H1 (cell line): ENCODE measurements around the gene FOSB. TPM values are rescaled to one million over a fixed set of nuclear protein-coding genes. Genes with fewer than 3 reads are reported as not detected.
A peak's percentile ranks its signal among the peaks of the same experiment; 100 is the strongest.

ENCODE experiments used
- CTCF ChIA-PET: fragments of 300-600 bp; sonication (Branson Sonifier 250); formaldehyde crosslinking; loops from one replicate; lab custom pipeline; 2021; ENCODE audit not compliant: partially characterized antibody; lab: Charles Lee
- POLR2A ChIA-PET: fragments of 300-600 bp; sonication (Branson Sonifier 250); formaldehyde crosslinking; loops from one replicate; lab custom pipeline; 2021; ENCODE audit warnings: inconsistent platforms; ENCODE audit not compliant: partially characterized antibody; lab: Charles Lee
- DNase-seq, 2 experiments: peaks; one replicate each; pipeline versions ENCODE4 v3.0.0 to v3.0.0-alpha.2; 2010 to 2022; ENCODE audit warnings: low spot score in 2 of 2, low read depth in 1 of 2, mixed read lengths in 1 of 2
- FAIRE-seq: peaks from 2 replicates; lab custom pipeline; 2011; peaks lifted over from hg19 to GRCh38; lab: Jason Lieb, UNC
- H2AFZ ChIP-seq: 2 replicates; pipeline ENCODE4 v1.8.1; 2012; ENCODE audit warnings: low read length, inconsistent platforms
- H2AK5ac ChIP-seq: 2 replicates; pipeline ENCODE4 v1.6.1; 2013; ENCODE audit warnings: low read depth, low read length
- H2BK120ac ChIP-seq: replicated peaks from 2 replicates; pipeline ENCODE3; 2013; ENCODE audit warnings: low read depth, low read length, inconsistent platforms
- H2BK12ac ChIP-seq: 2 replicates; pipeline ENCODE4 v1.6.1; 2013; ENCODE audit warnings: low read depth, low read length
- H2BK15ac ChIP-seq: 2 replicates; pipeline ENCODE4 v1.6.1; 2013; ENCODE audit warnings: low read length
- H2BK20ac ChIP-seq: 2 replicates; pipeline ENCODE4 v1.6.1; 2013; ENCODE audit warnings: low read length
- H2BK5ac ChIP-seq: 2 replicates; pipeline ENCODE4 v1.6.1; 2013; ENCODE audit warnings: low read depth, low read length
- H3K14ac ChIP-seq: 2 replicates; pipeline ENCODE4 v1.6.1; 2013; ENCODE audit warnings: inconsistent platforms; ENCODE audit not compliant: insufficient read length
- H3K18ac ChIP-seq: 2 replicates; pipeline ENCODE4 v1.6.1; 2013; ENCODE audit warnings: low read length; ENCODE audit errors: extremely low read depth
- H3K23ac ChIP-seq: 2 replicates; pipeline ENCODE4 v1.6.1; 2013; ENCODE audit warnings: inconsistent platforms; ENCODE audit not compliant: insufficient read length
- H3K23me2 ChIP-seq: 2 replicates; pipeline ENCODE4 v1.6.1; 2013; ENCODE audit warnings: low read depth, low read length
- H3K27ac ChIP-seq: 2 replicates; pipeline ENCODE4 v1.6.1; 2011; ENCODE audit warnings: low read depth, low read length, inconsistent platforms
- H3K27me3 ChIP-seq, 4 experiments: replicated peaks in 1 of 4; 1 replicate in 1 of 4; 2 replicates in 3 of 4; pipeline versions ENCODE4 v1.6.1 to v1.8.1; 2011 to 2013; ENCODE audit warnings: low read length in 3 of 4, mild to moderate bottlenecking in 3 of 4, inconsistent platforms in 2 of 4, mixed read lengths in 2 of 4, moderate library complexity in 1 of 4; ENCODE audit not compliant: control insufficient read depth in 3 of 4, insufficient read depth in 3 of 4; ENCODE audit errors: extremely low read depth in 1 of 4
- H3K36me3 ChIP-seq, 4 experiments: 2 replicates each; pipeline versions ENCODE4 v1.6.1 to v1.8.1; 2011 to 2013; ENCODE audit warnings: mild to moderate bottlenecking in 4 of 4, low read length in 3 of 4, moderate library complexity in 2 of 4, control low read depth in 1 of 4, inconsistent platforms in 1 of 4; ENCODE audit not compliant: insufficient read depth in 4 of 4, control insufficient read depth in 2 of 4
- H3K4ac ChIP-seq: replicated peaks from 2 replicates; pipeline ENCODE3; 2013; ENCODE audit warnings: low read length, low read depth, mixed read lengths, inconsistent platforms; ENCODE audit not compliant: insufficient read length
- H3K4me1 ChIP-seq, 4 experiments: replicated peaks in 1 of 4; 1 replicate in 1 of 4; 2 replicates in 3 of 4; pipeline versions ENCODE4 v1.6.1 to v1.8.1; 2011 to 2013; ENCODE audit warnings: low read length in 3 of 4, inconsistent platforms in 2 of 4, mixed read lengths in 1 of 4; ENCODE audit not compliant: insufficient read depth in 4 of 4, control insufficient read depth in 3 of 4
- H3K4me2 ChIP-seq, 2 experiments: 2 replicates each; pipeline versions ENCODE4 v1.6.1 to v1.8.1; 2011 to 2013; ENCODE audit warnings: low read depth in 2 of 2, low read length in 2 of 2, control low read depth in 1 of 2, inconsistent platforms in 1 of 2, mild to moderate bottlenecking in 1 of 2; ENCODE audit not compliant: insufficient read depth in 1 of 2
- H3K4me3 ChIP-seq, 4 experiments: fragments of 200-600, 300-600 bp in 1 of 4; sonication (generic), shearing (Covaris generic), sonication (Bioruptor Twin) in 1 of 4; 2 replicates each; pipeline versions ENCODE4 v1.5.1 to v1.8.1; 2011 to 2016; ENCODE audit warnings: low read length in 4 of 4, low read depth in 3 of 4, control low read depth in 2 of 4, inconsistent platforms in 2 of 4, mild to moderate bottlenecking in 2 of 4, mixed read lengths in 1 of 4, moderate library complexity in 1 of 4; ENCODE audit not compliant: insufficient read depth in 2 of 4; ENCODE audit errors: extremely low read depth in 1 of 4
- H3K56ac ChIP-seq: replicated peaks from 2 replicates; pipeline ENCODE3; 2013; ENCODE audit warnings: low read depth, mild to moderate bottlenecking, mixed read lengths, low read length, inconsistent platforms; ENCODE audit not compliant: insufficient read length
- H3K79me1 ChIP-seq: 2 replicates; pipeline ENCODE4 v1.6.1; 2013; ENCODE audit warnings: low read depth, low read length, control low read depth
- H3K79me2 ChIP-seq, 2 experiments: 2 replicates each; pipeline versions ENCODE4 v1.6.1 to v1.8.1; 2012 to 2013; ENCODE audit warnings: low read length in 2 of 2, mild to moderate bottlenecking in 2 of 2, inconsistent platforms in 1 of 2; ENCODE audit not compliant: insufficient read depth in 2 of 2, control insufficient read depth in 1 of 2
- H3K9ac ChIP-seq, 4 experiments: replicated peaks in 1 of 4; 1 replicate in 1 of 4; 2 replicates in 3 of 4; pipeline versions ENCODE4 v1.6.1 to v1.8.1; 2011 to 2013; ENCODE audit warnings: low read depth in 3 of 4, low read length in 3 of 4, control low read depth in 2 of 4, mild to moderate bottlenecking in 2 of 4, moderate library complexity in 2 of 4, inconsistent platforms in 1 of 4; ENCODE audit errors: extremely low read depth in 1 of 4
- H3K9me3 ChIP-seq, 2 experiments: 2 replicates each; pipeline versions ENCODE4 v1.6.1 to v1.8.1; 2012 to 2013; ENCODE audit warnings: mild to moderate bottlenecking in 2 of 2, moderate library complexity in 2 of 2, control low read depth in 1 of 2, inconsistent platforms in 1 of 2, low read depth in 1 of 2, low read length in 1 of 2, mixed read lengths in 1 of 2; ENCODE audit not compliant: insufficient read depth in 2 of 2
- H4K20me1 ChIP-seq, 2 experiments: replicated peaks in 1 of 2; 2 replicates each; pipeline versions ENCODE3 to v1.8.1; 2011 to 2013; ENCODE audit warnings: inconsistent platforms in 2 of 2, low read length in 2 of 2, mild to moderate bottlenecking in 1 of 2; ENCODE audit not compliant: insufficient read depth in 2 of 2, control insufficient read depth in 1 of 2
- H4K5ac ChIP-seq: 2 replicates; pipeline ENCODE4 v1.6.1; 2013; ENCODE audit warnings: low read length, low read depth, mixed read lengths, inconsistent platforms; ENCODE audit not compliant: insufficient read length
- H4K8ac ChIP-seq: 2 replicates; pipeline ENCODE4 v1.8.0; 2013; ENCODE audit warnings: mild to moderate bottlenecking, moderate library complexity, low read length, inconsistent platforms; ENCODE audit not compliant: insufficient read depth; ENCODE audit errors: extremely low read depth
- H4K91ac ChIP-seq: replicated peaks from 2 replicates; pipeline ENCODE3; 2013; ENCODE audit warnings: low read length, mixed read lengths, inconsistent platforms; ENCODE audit not compliant: insufficient read length
- POLR2AphosphoS5 ChIP-seq: IDR thresholded peaks from 2 replicates; pipeline ENCODE4 v1.6.1; 2011; ENCODE audit warnings: low read depth, low read length
- SP4 ChIP-seq: IDR thresholded peaks from 2 replicates; pipeline ENCODE4 v1.6.1; 2012; ENCODE audit warnings: low read length, inconsistent platforms
- WGBS, 2 experiments: shearing (Covaris generic) in 1 of 2; methylation state at CpG; one replicate each; pipeline versions ENCODE4 v1.1.6 to v1.1.7; 2013 to 2015; ENCODE audit warnings: low lambda C conversion rate in 2 of 2, mixed read lengths in 2 of 2, inconsistent platforms in 1 of 2, low coverage in 1 of 2, missing lambda C conversion rate in 1 of 2; ENCODE audit not compliant: insufficient replicate concordance in 2 of 2, insufficient coverage in 1 of 2, insufficient read length in 1 of 2; ENCODE audit errors: extremely low coverage in 1 of 2, missing lambda C conversion rate in 1 of 2; 5-methylcytosine and 5-hydroxymethylcytosine counted together
- polyA plus RNA-seq, 7 experiments: library from polyadenylated mRNA; depleted of rRNA in 3 of 7; stranded (reverse) in 5 of 7; unstranded in 2 of 7; fragments of >200 nt in 5 of 7; fragments of 200-250 nt in 2 of 7; gene quantifications; 1 replicate in 5 of 7; 2 replicates in 1 of 7; 4 replicates in 1 of 7; pipeline versions ENCODE4 v1.2.1 to v1.2.3, GENCODE V29; 2011 to 2013; ENCODE audit warnings: missing spikeins in 2 of 7, mixed read lengths in 2 of 7
- total RNA-seq: library from RNA; stranded (reverse); fragmentation: NEBNext Ultra II Directional; extraction: Animal tissue kit (Norgen Biotek cat#: 25700); gene quantifications from 2 replicates; pipeline ENCODE4 v1.2.1, GENCODE V29; 2021

The FOSB gene
- total and polyA plus RNA-seq, 2 of the 8 experiments (the other 6 are each of a cell fraction or from before 2014, with no cell fraction given): 0.44 to 2.7 TPM

GRCh38 chr19:45474606-45475521, 7.1 kb downstream of the FOSB start:
- TF ChIP-seq SP4: no peak
- TF ChIP-seq POLR2AphosphoS5: 0 out of 2 replicates have a peak, but pooled peaks have one; percentile 10
- TF ChIP-seq, all 59 proteins: peak for 1
- Histone ChIP-seq H3K18ac (no peak overlapping the region), H3K27ac (no peak overlapping the region), H3K23me2 (peaks cover 9% of the 10 kb centered on the region), H3K4me3 (no peak overlapping the region), H2AFZ (no peak overlapping the region), H3K27me3 (peaks cover 0 to 17% (median 13%) of the 10 kb centered on the region in 4 experiments; a peak in 4 of 7 replicates), H3K9me3 (no peaks in the 10 kb centered on the region), H4K91ac (no peak overlapping the region), H3K23ac (no peak overlapping the region), H3K79me2 (no peaks in the 10 kb centered on the region), H2BK15ac (no peak overlapping the region), H3K4me1 (peaks cover 5 to 12% (median 10%) of the 10 kb centered on the region in 4 experiments), H3K4ac (no peak overlapping the region), H3K36me3 (no peaks in the 10 kb centered on the region), H3K4me2 (no peak overlapping the region), H3K9ac (no peak overlapping the region), H2BK120ac (no peak overlapping the region), H4K8ac (no peak overlapping the region), H2BK20ac (no peak overlapping the region), H3K14ac (no peak overlapping the region), H3K56ac (no peak overlapping the region), H4K5ac (no peak overlapping the region), H2AK5ac (peak overlapping the region; percentile 45; the same call in 1 of the 2 replicates), H4K20me1 (no peaks in the 10 kb centered on the region), H3K79me1 (no peaks in the 10 kb centered on the region), H2BK12ac (no peak overlapping the region), H2BK5ac (no peak overlapping the region)
- 91% methylated on average over 28 of the region's 28 CpGs; no CpG with 5 or more reads in 1 of the 2 experiments for WGBS, 2 experiments
- ChIA-PET CTCF (interaction anchor here (0.8 to 32.9 kb wide), 8 partner anchors 11 to 41 kb away, joined by 3 to 760 read pairs (median 4); partner anchors contain the start of gene ERCC1), POLR2A (interaction anchor here (0.6 to 5.7 kb wide), 9 partner anchors 7 to 1639 kb away, joined by 3 to 52 read pairs (median 4); partner anchors contain the start of genes FOSB and ZC3H4)
- DNase-seq (no peak), FAIRE-seq (no peak)
